OCI-LY3 (cell line): ENCODE results near the gene MTHFD2.

Experiments
- CTCF ChIP-seq: fragments of 200-600, 300-600 bp; sonication (generic); IDR thresholded peaks from 2 replicates; pipeline ENCODE4 v1.5.1; 2014; ENCODE audit warnings: antibody characterized with exemption, low read length, low read depth
- EZH2phosphoT487 ChIP-seq: fragments of 200-600 bp; shearing (Covaris generic); IDR thresholded peaks from 2 replicates; pipeline ENCODE4 v1.6.1; 2018; ENCODE audit warnings: antibody characterized with exemption, mixed run types, low read depth

- TF ChIP-seq CTCF (no peak), EZH2phosphoT487 (no peak)
Measured at GRCh38 chr2:74186038-74186437, 12.4 kb upstream of the MTHFD2 start.
